NCI-H146 treated with DMSO at 0.1 percent for 48 hours (cell line): ENCODE results near the gene MUS81.

Experiments used
- DNase-seq: peaks from one replicate; lab custom pipeline; 2025; ENCODE audit not compliant: unreplicated experiment; lab: John Stamatoyannopoulos, UW

MUS81 gene

DNA sequence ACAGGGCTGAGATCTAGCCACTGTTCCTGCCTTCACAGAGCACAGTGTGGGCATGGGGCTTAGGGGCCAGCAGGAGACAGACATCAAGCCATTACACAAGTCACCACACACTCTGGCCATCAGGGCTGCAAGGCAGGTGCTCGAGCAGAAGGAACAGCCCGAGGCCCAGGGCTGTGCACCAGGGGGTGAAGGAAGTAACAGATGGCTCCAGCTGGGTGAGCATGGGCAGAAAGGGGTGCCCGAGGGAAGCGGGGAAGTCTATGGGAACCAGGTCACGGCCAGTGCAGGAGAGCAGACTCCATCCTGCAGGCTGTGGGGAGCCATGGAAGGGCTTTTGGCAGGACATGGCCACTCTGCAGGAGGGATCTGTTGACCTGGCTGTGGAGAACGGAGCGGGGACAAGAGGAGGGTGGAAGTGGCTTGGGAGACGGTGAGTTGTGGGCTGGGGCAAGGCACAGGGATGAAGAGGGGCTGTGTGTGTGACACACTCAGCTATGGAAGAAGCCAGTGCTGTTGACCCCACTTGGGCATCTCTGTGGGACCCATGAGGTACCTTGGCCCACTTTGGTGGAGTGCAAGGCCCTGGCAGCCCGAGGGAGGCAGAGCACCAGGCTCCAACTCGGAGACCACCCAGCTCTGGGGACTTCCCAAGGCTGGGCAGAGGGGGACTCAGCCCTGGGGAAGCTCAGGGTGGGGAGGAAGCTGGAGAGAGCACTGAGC is 55.0 kb downstream of the MUS81 start:
- DNase-seq: no peak

DNA sequence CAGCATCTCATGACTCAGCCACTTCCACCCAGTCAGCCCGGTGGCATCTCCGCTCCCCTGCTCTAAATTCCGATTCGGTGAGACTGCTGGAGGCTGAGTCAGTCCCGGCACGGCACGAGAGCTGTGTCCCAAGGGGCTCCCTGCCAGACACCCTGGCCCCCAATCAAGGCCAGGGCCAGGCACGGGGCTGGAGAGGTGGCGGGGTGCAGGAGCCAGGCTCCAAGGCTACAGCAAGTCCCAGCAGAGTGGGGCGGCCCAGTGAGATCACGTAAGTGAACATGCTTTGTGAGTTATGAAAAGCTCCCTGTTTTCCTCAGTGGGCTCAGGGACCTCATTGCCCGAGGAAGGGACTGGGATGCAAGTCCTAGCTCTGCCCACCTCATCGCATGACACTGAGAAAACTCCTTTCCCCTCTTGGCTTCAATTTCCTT is 55.6 kb downstream of the MUS81 start:
- DNase-seq: no peak
